GM18520 (cell line): ENCODE measurements around the gene DENND2D.

Experiments
- ATAC-seq: cut with Tn5 transposase; IDR thresholded peaks from one replicate; pipeline ENCODE4 v1.9.1; 2021; ENCODE audit not compliant: unreplicated experiment

Gene DENND2D

GRCh38 chr1:111203681-111204200 is 3.3 kb upstream of the DENND2D start:
- ATAC-seq = peak; percentile 35

DNA sequence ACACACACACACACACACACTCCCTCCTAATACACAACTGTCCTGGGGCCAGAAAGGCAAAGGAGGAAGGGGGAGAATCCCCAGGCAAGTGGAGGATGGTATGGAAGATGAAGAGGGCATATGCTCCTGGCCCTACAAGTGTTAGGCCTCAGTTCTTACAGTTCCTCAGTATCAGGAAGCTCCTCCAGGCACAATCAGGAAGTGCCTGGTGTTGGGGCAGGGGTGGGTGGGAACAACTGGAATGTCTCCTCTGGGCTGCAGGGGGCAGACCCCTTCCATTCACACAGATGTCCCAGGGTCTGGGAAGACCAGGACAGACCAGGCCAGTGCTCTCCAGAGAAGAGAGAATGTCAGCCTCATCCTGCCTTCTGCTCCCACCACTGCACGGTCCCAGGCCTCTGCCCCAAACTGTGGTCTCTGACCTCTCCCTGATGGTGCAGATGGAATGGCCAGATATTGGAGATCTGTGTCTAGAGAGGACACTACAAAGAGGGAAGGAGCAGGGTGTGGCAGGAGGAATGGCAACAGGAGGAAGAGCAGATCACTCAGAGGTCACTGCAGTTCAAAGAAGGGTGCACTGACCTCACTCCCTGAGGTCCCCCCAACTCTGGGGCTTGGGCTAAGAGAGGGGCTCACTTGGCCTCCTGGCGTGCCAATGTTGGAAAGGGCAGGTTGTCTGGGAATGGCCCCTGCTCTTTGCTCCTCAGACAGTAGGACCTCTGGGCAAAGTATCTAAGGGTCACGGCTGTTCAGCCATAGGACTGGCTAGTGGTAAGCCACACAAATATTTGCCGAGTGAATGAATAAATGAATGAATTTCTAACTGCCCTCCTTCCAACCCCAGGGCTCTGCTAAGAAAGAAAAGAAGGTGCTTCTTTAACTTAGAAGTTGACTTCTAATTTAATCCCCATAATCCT is 2.5 kb upstream of the DENND2D start:
- no peak for ATAC-seq

GRCh38 chr1:111202366-111202706 is 1.9 kb upstream of the DENND2D start:
- ATAC-seq = no peak

- no peak for ATAC-seq
These were observed 1.0 kb upstream of the DENND2D start for GRCh38 chr1:111201275-111202090.

DNA sequence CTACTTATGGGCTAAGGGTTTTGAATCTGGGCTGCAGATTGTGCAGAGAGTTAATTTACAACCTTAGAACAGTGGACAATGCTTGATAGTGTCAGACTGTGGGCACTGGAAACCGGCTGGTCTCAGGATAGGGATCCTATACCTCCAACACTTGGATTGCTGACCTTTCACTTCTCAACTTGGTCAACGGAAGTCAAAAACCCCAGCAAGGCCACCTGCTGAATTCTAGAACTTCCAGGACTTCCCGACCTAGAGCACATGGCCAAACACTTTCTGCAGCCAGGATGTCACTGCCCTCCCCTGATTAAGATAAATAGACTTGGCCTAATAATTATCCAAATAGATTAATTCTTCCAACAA is 336 bp upstream of the DENND2D start:
- no peak for ATAC-seq

DNA sequence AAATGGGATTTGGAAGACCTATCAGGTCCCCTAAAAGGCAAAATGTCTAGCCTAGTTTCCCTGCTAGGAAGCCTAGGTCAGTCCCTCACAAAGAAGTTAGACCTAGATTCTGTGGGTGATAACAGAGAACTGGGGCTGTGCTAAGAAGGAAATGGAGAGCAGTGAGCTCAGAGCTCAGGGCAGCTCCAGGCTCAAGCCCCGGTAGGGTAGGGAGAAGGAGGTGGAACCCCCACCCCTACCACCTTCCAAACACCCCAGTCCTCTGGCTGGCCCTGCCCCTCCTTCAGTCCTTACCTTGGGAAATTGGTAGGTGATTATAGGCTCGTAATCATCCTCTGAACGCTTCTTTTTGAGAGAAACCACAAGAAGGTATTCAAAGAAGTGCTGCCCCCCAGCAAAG is 1.1 kb downstream of the DENND2D start:
- no peak for ATAC-seq

DNA sequence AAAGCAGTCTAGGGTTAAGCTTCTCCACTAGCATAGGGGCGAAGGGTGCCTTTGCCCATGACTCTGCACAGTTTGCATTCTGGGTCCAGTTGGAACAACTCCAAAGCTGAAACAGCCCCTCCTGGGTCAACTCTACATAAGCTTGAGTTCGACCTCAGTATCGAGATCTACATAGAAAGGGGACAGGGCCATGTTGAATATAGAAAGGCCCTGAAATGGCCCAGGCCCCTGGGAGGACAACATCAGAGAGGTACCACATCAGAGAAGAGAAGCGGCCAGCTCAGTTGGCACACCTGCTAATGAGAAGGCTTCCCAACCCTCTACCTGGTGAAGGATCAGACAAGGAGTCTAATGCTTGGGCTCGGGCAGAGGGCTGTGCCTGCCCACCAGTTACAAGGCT is 1.6 kb downstream of the DENND2D start:
- ATAC-seq = no peak

DNA sequence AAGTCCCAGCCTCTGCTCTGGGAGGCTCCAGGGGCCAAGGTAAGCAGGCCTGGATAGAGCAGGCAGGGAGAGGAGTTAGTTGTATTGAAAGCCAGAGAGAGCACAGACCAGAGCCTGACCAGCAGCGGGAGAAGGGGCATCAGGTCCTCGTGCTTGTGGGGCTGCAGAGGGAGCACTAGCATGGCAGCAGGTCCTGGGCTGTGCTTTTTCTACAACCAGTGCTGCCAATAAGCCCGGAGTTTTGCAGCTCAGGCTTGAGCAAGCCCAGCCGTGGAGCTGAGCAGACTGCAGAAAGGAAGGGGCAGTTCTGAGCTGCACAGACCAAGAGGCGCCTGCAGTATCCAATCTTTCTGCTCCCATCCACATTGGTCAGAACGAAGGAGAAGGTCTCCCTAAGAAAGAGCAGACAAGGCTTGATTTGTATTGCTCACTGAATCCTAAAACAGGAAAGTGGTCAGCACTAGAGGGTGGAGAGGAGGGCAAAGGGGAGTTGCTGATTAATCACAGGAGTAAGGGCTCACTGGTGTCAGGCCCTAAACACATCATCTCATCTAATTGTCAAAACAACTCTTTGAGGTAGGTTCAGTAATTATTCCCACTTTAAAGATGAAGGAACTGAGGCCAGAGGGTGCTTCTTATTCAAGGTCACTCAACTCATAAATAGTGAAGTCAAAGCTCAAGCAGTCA is 2.7 kb downstream of the DENND2D start:
- ATAC-seq = no peak

DNA sequence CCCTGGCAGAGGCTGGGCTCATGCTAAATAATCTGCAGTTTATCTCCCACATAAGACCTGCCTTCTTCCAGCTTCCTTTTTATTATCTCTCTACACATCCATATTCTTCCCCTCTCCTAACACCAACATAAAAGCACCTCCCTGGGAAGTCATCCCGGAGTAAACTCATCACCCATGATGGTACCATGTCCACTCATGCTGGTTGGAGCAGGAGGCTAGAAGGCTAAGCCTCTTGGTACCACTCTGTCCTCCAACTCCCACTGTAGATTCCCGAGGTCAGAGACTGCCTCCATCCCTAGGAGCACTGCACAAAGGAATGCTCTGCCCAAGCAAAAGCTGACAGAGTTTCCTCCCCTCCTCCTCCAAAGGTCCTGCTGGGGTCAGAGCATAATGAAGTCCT is 4.2 kb downstream of the DENND2D start:
- ATAC-seq = no peak

- no peak for ATAC-seq
These were observed 5.3 kb downstream of the DENND2D start for GRCh38 chr1:111195002-111195684.

DNA sequence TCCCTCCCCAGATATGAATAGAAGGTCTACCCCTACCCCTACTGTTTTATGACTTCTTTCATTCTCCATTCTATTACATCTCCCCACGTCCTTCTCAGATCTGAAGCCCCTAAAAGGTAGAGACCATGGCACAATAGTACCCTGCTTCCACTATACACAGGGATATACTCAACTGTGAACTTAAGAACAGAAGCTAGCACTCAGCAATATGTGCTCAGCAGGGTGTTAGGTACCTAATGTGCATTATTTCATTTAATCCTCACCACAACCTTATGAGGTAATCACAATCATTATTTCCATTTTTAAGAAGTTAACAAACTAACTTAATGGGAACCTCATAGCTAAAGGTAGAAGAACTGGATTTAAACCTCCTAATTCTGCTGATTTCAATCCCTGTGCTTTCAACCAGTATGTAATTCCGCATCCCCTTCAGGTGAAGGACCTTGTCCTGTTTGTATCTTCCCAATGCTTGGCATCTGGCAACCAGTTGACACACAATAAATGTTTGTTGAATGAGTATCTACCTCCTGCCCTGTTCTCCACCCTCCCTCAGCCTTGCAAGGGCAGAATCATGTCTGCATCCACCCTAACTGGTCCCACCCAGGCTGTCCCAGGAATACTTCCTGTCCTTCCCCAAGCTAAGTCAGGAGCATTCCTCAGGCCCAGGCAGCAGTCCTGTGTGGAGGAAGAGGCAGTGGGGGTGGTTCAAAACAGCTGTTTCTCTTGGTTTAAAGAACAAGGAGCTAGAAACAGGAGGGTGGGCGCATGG is 6.5 kb downstream of the DENND2D start:
- no peak for ATAC-seq

DNA sequence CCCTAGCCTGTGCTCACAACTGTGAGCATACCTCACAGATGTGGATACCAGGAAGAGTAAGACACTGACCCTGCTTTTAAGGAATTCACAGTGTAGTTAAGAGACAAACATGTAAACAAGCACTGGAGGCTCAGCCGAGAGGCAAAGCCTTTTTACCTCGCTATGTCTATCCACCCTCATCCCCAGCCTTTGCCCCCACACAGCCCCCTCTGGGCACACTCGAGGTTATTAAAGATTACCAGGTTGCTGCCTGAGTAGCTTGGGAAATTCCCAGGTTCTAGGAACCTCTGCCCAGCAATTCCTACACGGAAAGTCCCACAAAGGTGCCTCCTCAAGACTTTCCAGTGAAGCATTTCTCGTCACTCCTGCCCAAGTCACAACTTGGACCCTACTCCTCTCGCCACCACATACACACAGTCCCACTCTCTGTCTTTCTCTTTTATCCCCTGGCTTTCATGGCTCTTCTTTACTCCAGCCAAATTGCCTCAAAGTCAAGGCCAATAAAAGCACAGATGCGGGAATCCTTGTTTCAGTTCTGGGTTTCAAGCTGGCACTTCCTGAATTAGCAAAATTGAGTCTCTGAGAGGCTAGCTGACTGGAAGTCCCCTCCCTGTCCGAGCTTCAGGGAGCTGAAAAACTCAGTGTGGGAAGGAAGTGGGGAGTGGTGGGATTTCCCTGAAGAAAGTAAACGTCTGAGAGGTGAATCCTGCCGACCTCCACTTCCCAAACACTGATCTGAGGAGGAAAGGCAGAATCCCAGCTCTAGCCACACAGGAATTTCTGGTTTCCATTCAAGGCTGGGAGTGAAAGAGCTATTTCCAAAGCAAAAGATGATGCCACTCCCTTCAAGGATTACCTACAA is 7.6 kb downstream of the DENND2D start:
- ATAC-seq = no peak

DNA sequence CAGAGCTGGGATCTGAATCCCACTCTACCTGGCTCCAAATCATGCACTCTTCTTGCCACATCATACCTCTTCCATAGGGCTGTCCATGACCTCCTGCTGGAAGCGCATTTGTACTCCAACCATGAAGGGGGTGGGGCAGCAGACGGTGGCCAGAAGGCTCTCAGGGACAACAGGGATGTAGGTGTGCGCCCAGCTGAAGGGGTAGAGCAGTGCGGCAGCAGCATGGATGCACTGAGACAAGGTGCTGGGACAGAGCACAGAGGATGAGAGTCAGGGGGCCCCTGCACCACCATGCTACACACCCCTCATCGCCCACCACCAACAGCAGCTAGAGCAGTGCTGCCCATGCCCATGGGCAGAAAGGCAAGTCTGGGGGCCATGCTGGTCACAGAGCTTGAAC is 8.4 kb downstream of the DENND2D start:
- ATAC-seq = no peak

- no peak for ATAC-seq
These were observed 8.9 kb downstream of the DENND2D start for GRCh38 chr1:111191496-111191895.

DNA sequence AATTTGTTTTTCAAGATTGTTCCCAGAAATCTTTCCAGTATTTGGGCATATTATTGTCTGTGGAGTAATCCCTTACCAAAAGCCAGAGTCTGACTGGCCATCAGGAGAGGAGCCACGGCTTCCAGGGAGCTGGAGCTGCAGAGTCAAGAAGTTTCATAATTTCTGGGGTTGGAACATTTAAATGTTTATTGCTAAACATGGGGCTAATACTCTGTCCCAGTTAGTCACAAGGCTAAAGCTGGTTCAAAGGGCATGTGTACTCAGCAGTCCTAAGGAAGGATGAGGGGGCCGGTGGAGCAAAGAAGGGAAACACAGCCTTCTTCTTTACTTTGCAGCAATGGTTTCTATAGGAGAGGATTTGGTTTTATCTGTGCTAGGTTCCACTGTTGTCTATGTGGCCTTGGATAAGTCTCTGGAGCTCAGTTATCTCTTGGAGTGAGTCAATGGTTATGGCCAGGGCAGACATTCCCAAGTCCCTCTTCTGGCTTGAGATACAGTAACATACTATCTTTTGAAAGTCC is 9.5 kb downstream of the DENND2D start:
- no peak for ATAC-seq

DNA sequence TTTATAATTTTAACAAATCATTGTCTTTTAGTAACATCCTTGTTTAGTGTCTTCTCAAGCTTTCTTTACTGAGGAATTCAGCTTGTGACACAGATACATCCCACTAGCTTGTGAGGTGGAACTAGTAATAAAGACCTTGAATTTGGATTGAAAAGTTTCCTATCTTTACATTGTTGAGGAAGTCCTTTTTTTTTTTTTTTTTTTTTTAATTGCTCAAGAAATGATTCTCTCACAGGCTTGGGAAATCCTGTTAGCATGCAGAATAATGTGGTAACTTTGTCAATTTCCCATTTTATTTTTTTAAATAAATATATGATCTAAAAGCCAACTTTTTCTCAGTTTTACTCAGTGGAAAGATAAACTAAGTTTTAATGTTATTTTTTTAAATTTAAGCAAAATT is 15.8 kb downstream of the DENND2D start:
- no peak for ATAC-seq

- no peak for ATAC-seq
These were observed 17.0 kb downstream of the DENND2D start for GRCh38 chr1:111183308-111184069.

- ATAC-seq = no peak
These were observed 18.4 kb downstream of the DENND2D start for GRCh38 chr1:111182052-111182451.
